HG02678 (cell line): ENCODE results near the gene P2RY6.

Experiments used
- ATAC-seq: cut with Tn5 transposase; IDR thresholded peaks from one replicate; pipeline ENCODE4 v1.9.1; 2021; ENCODE audit warnings: mild to moderate bottlenecking, moderate library complexity; ENCODE audit not compliant: unreplicated experiment

Gene P2RY6

DNA sequence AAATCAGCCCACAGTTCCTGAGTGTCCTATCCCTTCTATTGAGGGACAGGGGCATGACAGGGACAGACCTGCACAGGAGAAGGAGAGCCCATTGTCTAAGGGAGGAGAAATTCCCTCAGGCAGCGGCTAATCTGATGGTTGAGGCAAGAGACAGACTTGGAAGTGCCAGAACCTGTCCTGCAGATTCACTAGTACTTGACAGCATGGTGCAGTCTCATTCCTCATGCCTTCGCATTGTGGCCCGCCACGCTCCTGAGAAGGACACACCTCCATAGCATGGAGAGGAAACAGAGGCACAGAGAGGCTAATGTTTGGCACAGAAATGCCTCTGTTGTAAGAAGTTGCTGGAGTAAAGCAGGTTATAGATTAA, 3.2 kb downstream of the P2RY6 start:
- no peak for ATAC-seq

GRCh38 chr11:73277467-73277866, 5.3 kb downstream of the P2RY6 start:
- no peak for ATAC-seq

DNA sequence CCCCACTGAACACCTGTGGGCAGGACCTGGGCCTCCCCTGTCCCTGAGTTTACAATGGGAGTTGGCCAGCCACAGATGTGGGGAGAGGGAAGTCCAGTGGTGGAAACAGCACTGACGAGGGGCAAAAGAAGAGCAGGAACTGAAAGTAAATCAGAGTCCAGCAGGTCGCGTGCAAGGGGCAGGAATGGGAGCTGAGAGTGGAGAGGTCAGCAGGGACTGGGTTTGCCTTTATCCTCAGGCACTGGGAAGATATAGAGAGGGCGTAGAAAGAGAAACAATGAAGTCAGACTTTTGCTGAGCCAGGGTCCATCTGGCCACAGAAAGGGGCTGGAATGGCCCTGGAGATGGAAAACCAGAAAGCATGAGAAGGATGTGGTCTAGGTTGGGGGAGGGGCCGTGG, 8.5 kb downstream of the P2RY6 start:
- ATAC-seq = no peak

- ATAC-seq = no peak
Measured at GRCh38 chr11:73281201-73281741, 9.1 kb downstream of the P2RY6 start.

DNA sequence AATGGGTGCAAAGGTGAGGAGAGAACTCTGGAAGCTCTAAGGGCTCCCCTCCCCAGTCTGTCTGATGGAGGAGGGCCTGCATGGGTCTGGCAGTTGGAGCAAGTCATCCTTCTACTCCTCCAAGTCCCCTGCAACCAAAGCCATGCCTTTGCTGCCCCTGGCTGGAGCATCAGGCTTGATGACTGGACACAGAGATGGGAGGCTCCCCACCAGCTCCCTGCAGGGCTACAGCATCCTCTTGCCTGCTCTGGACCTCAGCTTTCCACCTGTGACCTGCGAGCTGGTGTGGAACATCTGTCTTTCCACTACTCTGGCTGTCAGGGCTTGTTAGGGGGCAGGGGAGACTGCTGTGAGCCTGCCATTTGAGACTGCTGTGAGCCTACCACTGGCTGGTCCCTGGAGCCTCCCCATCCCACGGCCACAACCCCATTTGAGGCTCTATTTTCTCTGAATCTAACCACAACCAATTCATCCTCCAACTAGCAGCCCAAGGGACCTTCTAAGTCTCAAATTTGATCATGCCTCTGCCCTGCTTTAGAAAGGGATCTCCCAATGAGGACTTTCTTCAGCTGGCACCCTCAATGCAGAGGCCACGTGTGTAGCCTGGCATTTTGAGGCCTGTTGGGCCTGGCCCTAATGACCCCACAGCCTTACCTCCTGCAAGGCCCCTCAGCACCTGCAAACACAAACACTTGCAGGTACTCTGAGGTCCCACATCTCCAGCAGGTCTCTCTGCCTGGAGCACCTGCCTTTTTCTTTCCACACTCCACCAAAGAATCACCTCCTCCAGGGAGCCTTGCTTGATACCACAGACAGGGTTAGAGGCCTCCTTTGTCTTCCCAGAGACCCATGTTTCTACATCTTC, 9.9 kb downstream of the P2RY6 start:
- no peak for ATAC-seq

DNA sequence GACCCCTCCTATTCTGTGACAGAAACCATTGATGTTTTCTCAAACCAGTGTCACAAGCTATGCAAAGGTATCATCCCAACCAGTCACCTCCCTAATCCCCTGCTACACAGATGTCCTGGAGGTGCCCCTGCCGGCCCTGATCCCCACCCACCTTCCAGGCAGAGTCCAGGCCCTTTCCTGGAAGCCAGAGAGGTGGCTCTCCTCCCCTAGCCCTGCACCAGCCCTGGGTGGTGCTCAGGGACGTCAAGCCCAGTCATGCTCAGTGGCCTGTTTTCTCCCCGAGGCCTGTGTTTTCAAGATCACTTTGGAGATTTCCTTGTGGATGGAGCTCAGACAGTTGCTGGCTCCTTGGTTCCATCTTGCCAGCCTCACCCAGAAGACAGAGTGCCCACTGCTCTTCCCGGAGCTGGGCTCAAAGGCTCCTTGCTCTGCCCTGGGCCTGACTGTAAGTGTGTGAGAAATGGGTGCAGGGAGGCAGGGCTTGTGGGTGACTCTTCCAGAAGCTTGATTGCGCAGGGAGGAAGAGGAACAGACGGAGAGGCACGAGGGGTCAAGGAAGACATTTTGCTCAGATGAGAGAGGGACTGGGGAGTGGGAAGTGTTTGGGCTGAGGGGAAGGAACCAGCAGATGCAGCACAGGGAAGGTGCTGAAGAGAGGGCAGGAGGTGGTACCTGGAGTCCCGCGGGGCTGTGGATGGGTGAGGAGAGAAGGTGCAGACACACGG, 11.3 kb downstream of the P2RY6 start:
- no peak for ATAC-seq

- no peak for ATAC-seq
Measured at GRCh38 chr11:73284106-73284505, 12.0 kb downstream of the P2RY6 start.

DNA sequence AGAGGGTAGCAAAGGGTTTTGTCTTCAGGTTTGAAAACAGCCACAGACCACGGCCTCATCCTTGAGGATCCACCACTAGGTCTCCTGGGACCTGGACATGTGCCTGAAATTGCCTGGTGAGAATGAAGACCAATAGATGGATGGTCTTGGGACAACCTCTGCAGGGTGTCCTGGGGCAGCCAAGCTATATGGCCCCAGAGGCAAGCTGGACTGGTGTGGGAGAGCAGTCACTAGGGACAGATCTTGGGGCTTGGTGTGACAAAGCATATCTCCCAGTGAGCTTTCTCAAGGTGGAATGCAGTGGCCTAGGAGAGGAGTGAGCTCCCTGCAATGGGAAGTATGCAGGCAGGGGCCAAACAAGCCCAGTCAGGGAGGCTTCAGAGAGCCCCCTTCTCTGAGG, 13.6 kb downstream of the P2RY6 start:
- no peak for ATAC-seq

GRCh38 chr11:73286240-73286810, 14.2 kb downstream of the P2RY6 start:
- no peak for ATAC-seq

- ATAC-seq = no peak
Measured at GRCh38 chr11:73287400-73288101, 15.4 kb downstream of the P2RY6 start.

GRCh38 chr11:73288192-73288872, 16.2 kb downstream of the P2RY6 start:
- ATAC-seq = peak; percentile 14

DNA sequence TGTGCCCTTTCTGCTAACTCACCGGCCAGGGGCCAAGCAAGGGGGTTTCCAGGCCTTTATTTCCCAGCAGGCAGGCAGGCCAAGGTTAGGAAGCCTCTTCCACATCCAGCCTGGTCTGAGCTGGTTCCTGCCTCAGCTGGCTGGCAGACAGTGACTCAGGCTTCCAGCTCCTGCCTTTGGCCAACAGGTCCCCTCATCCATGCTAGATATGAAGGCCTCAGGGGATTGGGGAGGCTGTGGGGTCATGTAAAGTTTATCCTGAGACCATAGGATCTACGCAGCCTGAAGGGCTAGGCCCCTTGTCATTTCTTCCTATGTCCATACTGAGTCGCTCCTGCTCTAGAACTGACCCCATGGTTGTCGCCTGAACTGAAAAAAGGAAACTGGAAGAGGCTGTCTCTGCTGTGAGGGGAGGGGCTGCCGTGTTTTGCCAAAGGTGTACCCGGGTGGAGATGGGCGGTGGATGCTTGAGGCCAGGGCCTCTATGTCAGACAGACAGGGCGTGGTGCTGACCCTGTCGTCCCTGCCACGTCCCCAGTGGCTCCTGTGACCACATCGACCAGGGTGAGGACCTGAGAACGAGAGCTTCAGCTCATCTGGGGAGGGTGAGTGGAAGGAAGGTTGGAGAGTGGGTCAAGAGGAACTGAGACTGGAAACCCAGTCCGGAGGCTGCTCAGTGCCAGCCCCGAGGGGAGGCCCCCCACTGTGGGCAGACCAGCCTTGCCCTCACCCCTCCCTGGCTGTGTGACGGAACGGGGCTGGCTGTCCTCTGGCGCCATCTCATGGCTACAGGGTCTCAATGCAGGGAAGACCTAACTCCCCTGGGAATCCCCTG, 17.0 kb downstream of the P2RY6 start:
- ATAC-seq = peak; percentile 70

DNA sequence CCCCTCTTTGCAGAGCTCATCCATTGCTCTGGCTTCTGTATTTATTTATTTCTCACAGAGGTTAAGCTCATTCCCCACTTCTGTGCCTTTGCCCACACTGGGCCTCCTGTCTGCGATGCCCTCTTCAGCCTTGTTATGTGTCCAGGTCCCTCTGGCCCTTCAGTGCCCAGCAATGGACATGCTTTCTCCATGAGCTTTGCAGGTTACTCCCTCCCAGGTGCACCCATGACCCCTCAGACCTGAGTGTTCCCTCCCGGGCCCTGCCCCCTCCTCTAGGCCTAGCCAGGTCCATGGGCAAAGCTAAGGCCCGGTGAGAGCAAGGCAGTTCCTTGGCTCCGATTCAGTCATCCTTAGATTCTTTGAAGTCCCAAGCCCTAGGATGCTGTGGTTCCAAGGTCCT, 18.4 kb downstream of the P2RY6 start:
- ATAC-seq = no peak

GRCh38 chr11:73291196-73291595, 19.1 kb downstream of the P2RY6 start:
- no peak for ATAC-seq

DNA sequence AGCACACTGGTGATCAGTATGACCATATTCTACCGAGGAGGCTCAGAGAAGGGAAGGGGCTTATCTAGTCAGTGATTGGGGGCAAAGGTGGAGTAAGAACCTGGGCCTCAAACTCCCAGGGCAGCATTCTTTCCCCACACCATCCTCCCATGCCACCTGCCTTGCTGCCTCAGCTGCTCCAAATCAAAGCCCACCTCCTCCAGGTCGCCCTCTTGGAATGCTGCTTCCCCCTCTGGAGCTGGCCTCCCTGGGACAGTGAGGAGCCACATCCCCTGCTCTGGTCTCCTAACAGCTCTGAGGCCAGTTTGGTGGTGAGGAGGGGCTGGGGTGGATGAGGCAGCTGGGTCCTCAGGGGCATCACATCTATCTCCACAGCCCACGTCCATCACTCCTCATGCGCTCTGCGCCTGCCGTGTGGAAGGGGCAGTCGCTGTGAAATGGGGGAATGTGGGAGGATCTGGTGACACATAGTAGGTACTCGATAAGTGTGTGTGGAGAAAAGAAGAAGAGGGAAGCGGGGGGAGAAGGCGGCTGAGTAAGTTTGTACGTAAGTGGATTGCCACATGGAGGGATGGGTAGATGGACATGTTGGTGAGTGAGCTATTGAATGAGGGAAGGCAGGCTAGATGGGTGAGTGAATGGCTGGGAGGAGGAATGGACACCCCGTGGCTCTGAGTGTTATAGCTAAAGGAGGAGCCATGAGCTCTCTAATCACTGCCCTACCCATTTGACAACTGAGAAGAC, 19.8 kb downstream of the P2RY6 start:
- ATAC-seq = no peak

- no peak for ATAC-seq
Measured at GRCh38 chr11:73292525-73292894, 20.4 kb downstream of the P2RY6 start.

- ATAC-seq = no peak
Measured at GRCh38 chr11:73293356-73293936, 21.3 kb downstream of the P2RY6 start.

DNA sequence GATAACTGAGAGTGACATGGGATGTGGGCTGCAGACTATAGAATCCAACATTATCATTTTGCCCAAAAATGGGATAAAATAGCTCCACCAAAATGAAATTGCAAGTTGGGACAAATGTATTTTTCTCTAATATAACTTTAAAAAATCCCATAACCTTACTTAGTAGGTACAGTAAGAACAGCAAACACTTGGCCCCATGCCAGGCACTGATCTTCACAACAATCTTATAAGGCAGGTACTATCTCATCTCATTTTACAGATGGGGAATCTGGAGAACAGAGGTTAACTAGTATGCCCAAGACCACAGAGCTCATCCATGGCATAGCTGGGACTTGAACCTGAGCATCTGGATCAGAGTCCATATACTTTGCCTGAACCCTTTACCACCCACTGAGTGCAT, 22.5 kb downstream of the P2RY6 start:
- ATAC-seq = no peak
